K562 treated with DMSO at 1 percent for 4 hours (cell line): ENCODE data around the gene ACTR6. TPM values are rescaled to one million over a fixed set of nuclear protein-coding genes. Genes with fewer than 3 reads are reported as not detected.

ENCODE experiments used
- total RNA-seq: library from RNA; unstranded; fragments of 300-600 nt; gene quantifications from 2 replicates; pipeline ENCODE4 v1.2.3, GENCODE V29; 2022; ENCODE audit not compliant: insufficient read depth

ACTR6 gene
- total RNA-seq, result 17.4 and 21.8 TPM in 2 replicates

GRCh38 chr12:100200463-100201181 lies at the start of gene ACTR6:
ACTR6 (plus strand) TSS chr12:100200815; CDS start chr12:100200852, 37 bp downstream.

DNA sequence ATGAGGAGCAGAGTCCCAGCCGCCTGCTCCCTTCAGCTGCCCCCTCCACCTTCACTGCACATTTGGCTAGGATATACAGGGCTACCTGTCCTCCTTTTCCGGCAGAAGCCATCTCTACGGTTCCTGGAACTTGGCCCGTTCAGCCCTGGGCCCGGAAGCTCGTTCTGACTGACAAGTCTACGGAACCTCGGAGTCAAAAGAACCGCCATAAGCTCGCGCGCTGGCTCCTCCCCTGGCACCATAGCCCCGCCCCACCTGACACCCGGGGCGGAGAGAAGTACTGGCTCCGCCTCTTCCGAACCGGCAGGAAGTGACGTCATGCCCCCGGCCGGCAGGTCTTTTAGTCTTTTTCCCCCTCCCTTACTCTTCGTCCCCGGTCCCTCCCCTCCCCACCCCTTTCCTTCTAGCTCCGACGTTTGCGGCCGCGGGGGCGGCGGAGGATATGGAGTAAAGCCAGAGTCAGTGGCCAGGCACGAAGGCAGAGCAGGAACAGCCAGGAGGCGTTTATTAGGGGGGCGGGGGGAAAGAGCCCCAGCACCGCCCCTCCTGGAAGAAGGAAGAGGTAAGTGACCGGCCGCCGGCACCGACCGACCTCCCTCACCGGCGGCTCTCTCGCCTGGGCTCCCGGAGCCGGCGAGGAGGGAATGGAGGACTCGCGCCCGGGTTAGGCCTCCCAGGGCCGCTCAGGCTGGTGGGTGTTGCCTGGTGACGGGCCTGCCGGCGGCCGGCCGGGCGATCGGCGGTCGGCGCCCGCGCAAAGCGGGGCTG lies 66.4 kb downstream of the ACTR6 start, which contains the start of the genes DEPDC4 and SCYL2:
TSS of gene DEPDC4 (minus strand) at position 245 of the 768 bp plus-strand sequence. CDS start at position 242, 3 bp downstream.
TSS of gene SCYL2 (plus strand) at position 343 of the 768 bp plus-strand sequence. CDS start 15,794 bp downstream, outside the sequence.

Other genes with a start within 250 kb of the ACTR6 start
- gene ANKS1B, start 215.9 kb upstream of the ACTR6 start, total RNA-seq, result not detected in 2 replicates
- 5.7 and 8.3 TPM in 2 replicates for gene BLTP3B, start 57.9 kb upstream of the ACTR6 start, total RNA-seq
- 2.1 TPM in 1 of 2 replicates, not detected in the other for gene DEPDC4, start 66.3 kb downstream of the ACTR6 start, total RNA-seq
- gene SCYL2, start 66.4 kb downstream of the ACTR6 start, total RNA-seq, result 24.6 and 25.0 TPM in 2 replicates
- not detected in 2 replicates for gene SLC17A8, start 156.3 kb downstream of the ACTR6 start, total RNA-seq